ENCODE measurements around the gene RTN4RL1. TPM values are rescaled to one million over a fixed set of nuclear protein-coding genes. Genes with fewer than 3 reads are reported as not detected.

The RTN4RL1 gene
- total RNA-seq, 1 experiment from 2014 or later, result 0.80 TPM

DNA sequence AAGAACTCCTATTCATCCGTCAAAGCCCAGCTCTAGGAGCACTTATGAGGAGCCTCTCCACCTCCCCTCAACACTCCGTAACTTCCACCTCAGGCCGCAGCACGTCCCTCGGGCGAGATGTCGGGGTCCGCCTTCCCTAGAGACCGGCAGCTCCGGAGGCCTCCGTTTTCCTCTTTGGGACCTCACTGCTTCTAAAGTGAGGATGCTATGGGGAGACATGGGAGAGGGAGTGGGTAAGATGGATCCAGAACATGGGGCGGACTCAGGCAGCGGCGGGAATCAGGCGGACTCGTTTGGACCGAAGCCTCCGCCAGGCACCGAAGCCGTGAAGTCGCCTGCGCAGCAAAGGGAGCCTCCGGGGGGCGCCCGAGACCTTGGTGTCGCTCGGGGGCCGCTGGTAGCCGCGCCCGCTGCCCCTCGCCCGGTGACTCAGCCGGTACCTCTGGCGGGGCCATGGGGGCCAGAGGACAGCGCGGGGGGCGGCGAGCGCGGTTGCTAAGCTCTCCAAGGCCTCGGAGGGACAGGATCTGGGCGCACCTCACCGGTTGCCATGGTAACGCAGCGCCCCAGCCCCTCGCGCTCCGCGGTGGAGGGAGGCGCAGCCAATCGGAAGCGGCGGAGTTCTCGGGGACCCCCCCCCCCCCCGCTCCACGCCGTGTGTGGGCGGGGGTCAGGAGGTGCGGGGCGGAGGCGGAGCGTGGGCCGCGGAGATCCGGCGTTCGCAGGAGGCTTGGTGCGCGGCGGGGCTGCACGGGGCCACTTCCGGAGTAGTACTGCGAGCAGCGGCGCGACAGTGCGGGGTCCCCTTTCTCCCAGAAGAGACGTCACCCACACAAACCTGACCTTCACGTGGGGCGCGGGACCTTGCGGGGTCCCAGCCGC, 28.5 kb upstream of the RTN4RL1 start:
- intact Hi-C loops (cut with micrococcal nuclease; ENCODE audit: unreplicated experiment) (loop anchor here (2.0 kb wide), 1 partner anchor 191 kb away; no protein-coding TSS in a partner anchor), in situ Hi-C loops (cut with HindIII; ENCODE audit: low pct_unique_long_range_greater_than_20kb, low sequenced_read_pairs) (no loop called here)
- Histone ChIP-seq H3K9me3 (ENCODE audit: control insufficient read depth, insufficient read depth, low read depth, low read length) (no peaks in the 10 kb centered on the region), H3K36me3 (ENCODE audit: control insufficient read depth, insufficient read depth, low read length) (no peaks in the 10 kb centered on the region), H3K4me1 (ENCODE audit: control insufficient read depth, insufficient read depth, low read length) (peaks cover 2% of the 10 kb centered on the region; the same call in 1 of the 2 replicates), H3K27me3 (ENCODE audit: control insufficient read depth, insufficient read depth, low read length) (no peaks in the 10 kb centered on the region), H3K4me3 (ENCODE audit: low read depth in 2 of 2, low read length in 2 of 2) (peak overlapping the region; percentile 46 to 62), H3K27ac (ENCODE audit: low read length) (0 out of 2 replicates have a peak overlapping the region, but pooled peaks have one; percentile 34)
- POLR2A ChIA-PET, result no interaction called here
- DNase-seq (ENCODE audit: low read depth, low spot score) (no peak), ATAC-seq (peak; percentile 41)
- TF ChIP-seq, protein P1, sequence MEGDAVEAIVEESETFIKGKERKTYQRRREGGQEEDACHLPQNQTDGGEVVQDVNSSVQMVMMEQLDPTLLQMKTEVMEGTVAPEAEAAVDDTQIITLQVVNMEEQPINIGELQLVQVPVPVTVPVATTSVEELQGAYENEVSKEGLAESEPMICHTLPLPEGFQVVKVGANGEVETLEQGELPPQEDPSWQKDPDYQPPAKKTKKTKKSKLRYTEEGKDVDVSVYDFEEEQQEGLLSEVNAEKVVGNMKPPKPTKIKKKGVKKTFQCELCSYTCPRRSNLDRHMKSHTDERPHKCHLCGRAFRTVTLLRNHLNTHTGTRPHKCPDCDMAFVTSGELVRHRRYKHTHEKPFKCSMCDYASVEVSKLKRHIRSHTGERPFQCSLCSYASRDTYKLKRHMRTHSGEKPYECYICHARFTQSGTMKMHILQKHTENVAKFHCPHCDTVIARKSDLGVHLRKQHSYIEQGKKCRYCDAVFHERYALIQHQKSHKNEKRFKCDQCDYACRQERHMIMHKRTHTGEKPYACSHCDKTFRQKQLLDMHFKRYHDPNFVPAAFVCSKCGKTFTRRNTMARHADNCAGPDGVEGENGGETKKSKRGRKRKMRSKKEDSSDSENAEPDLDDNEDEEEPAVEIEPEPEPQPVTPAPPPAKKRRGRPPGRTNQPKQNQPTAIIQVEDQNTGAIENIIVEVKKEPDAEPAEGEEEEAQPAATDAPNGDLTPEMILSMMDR (IDR thresholded peaks at IDR 0.05), result peak; percentile 89
- TF ChIP-seq, protein P2, sequence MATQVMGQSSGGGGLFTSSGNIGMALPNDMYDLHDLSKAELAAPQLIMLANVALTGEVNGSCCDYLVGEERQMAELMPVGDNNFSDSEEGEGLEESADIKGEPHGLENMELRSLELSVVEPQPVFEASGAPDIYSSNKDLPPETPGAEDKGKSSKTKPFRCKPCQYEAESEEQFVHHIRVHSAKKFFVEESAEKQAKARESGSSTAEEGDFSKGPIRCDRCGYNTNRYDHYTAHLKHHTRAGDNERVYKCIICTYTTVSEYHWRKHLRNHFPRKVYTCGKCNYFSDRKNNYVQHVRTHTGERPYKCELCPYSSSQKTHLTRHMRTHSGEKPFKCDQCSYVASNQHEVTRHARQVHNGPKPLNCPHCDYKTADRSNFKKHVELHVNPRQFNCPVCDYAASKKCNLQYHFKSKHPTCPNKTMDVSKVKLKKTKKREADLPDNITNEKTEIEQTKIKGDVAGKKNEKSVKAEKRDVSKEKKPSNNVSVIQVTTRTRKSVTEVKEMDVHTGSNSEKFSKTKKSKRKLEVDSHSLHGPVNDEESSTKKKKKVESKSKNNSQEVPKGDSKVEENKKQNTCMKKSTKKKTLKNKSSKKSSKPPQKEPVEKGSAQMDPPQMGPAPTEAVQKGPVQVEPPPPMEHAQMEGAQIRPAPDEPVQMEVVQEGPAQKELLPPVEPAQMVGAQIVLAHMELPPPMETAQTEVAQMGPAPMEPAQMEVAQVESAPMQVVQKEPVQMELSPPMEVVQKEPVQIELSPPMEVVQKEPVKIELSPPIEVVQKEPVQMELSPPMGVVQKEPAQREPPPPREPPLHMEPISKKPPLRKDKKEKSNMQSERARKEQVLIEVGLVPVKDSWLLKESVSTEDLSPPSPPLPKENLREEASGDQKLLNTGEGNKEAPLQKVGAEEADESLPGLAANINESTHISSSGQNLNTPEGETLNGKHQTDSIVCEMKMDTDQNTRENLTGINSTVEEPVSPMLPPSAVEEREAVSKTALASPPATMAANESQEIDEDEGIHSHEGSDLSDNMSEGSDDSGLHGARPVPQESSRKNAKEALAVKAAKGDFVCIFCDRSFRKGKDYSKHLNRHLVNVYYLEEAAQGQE (IDR thresholded peaks at IDR 0.05; ENCODE audit: insufficient read depth in 1 of 2, low read depth in 2 of 2, low read length in 1 of 2), result no peak
- CTCF ChIA-PET, result interaction anchor here (0.9 to 1.9 kb wide), 2 partner anchors 192 to 195 kb away, joined by 4 to 17 read pairs; no protein-coding TSS in a partner anchor
- no TSS peak for BruUV-seq (replicated peaks)

DNA sequence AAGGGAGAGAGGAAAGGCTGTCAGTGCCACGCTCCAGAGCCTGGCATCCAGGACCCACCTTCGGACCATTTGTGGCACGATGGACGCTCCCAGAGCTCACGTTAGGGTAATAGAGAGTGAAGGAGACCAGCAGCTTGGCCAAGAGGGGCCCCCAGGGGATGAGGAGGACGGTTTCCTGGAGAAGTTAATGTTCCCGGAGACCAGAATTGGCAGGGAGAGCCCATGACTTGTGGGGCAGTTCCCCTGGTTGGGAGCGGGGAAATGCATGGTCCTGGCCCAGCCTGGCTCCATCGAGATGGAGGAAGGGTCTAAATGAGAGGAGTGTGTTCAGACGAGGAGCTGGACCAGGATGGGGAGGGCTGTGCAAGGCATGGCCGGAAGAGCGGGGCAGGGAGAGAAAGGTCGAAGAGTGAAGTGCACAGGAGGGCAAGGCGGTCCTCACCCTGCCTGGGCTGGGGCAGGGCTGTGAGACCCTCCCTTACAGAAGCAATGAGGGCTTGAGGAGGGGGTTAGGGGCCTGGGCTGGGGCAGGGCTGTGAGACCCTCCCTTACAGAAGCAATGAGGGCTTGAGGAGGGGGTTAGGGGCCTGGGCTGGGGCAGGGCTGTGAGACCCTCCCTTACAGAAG, 26.9 kb upstream of the RTN4RL1 start:
- TF ChIP-seq, protein P1 (IDR thresholded peaks at IDR 0.05), result no peak
- no peak for TF ChIP-seq POLR2AphosphoS5 (IDR thresholded peaks at IDR 0.05; ENCODE audit: low read depth, low read length)
- in situ Hi-C loops (cut with HindIII; ENCODE audit: low pct_unique_long_range_greater_than_20kb, low sequenced_read_pairs), result no loop called here
- POLR2A ChIA-PET, result no interaction called here
- CTCF ChIA-PET, result interaction anchor here (1.7 kb wide), 1 partner anchor 193 kb away, joined by 4 read pairs; no protein-coding TSS in a partner anchor
- no peak overlapping the region for H3K27ac ChIP-seq (ENCODE audit: low read length)
- no peaks in the 10 kb centered on the region for H3K36me3 ChIP-seq (ENCODE audit: control insufficient read depth, insufficient read depth, low read length)
- no peak overlapping the region for H3K4me3 ChIP-seq (ENCODE audit: low read depth in 2 of 2, low read length in 2 of 2)
- intact Hi-C loops (cut with micrococcal nuclease; ENCODE audit: unreplicated experiment), result no loop called here
- H3K4me1 ChIP-seq (ENCODE audit: control insufficient read depth, insufficient read depth, low read length), result peaks cover 4% of the 10 kb centered on the region; the same call in 1 of the 2 replicates
- no peak for DNase-seq (ENCODE audit: low read depth, low spot score)
- H3K9me3 ChIP-seq (ENCODE audit: control insufficient read depth, insufficient read depth, low read depth, low read length), result no peaks in the 10 kb centered on the region
- H3K27me3 ChIP-seq (ENCODE audit: control insufficient read depth, insufficient read depth, low read length), result no peaks in the 10 kb centered on the region
- no peak for ATAC-seq
- no TSS peak for BruUV-seq (replicated peaks)

Measured in Panc1 (cell line).